GM12878 (cell line): ENCODE measurements around the gene MAB21L4. TPM values are rescaled to one million over a fixed set of nuclear protein-coding genes. Genes with fewer than 3 reads are reported as not detected.

Source experiments
- ATAC-seq: fragments of 200-7000 bp; cut with Tn5 transposase; 3 replicates; pipeline ENCODE4 v1.9.1; 2020; ENCODE audit warnings: mild to moderate bottlenecking, moderate library complexity
- BruUV-seq: library from RNA; stranded (reverse); fragments of 400-500 nt; replicated peaks from 2 replicates; lab custom pipeline; 2021; lab: Mats Ljungman, UMichigan
- CTCF ChIA-PET: fragments of 300-600 bp; sonication (Branson Sonifier 250); formaldehyde crosslinking; extraction: SDS; loops from one replicate; lab custom pipeline; 2021; ENCODE audit warnings: inconsistent platforms; lab: Yijun Ruan, JAX
- POLR2A ChIA-PET: fragments of 350-600 bp; formaldehyde crosslinking; extraction: SDS; loops from one replicate; lab custom pipeline; 2021; ENCODE audit warnings: inconsistent platforms; lab: Charles Lee
- RAD21 ChIA-PET: fragments of 300-600 bp; sonication (Branson Sonifier 250); formaldehyde crosslinking; loops from one replicate; lab custom pipeline; 2023; ENCODE audit warnings: antibody characterized with exemption; ENCODE audit not compliant: unreplicated experiment; lab: Charles Lee
- SMC1A ChIA-PET: fragments of 300-600 bp; sonication (Branson Sonifier 250); formaldehyde crosslinking; loops from one replicate; lab custom pipeline; 2023; ENCODE audit not compliant: unreplicated experiment, uncharacterized antibody; lab: Charles Lee
- DNase-seq: peaks from one replicate; pipeline ENCODE4 v3.0.0-alpha.2; 2011; ENCODE audit warnings: low read depth, low spot score
- FAIRE-seq: peaks from 3 replicates; lab custom pipeline; 2011; peaks lifted over from hg19 to GRCh38; lab: Jason Lieb, UNC
- H2AFZ ChIP-seq: 2 replicates; pipeline ENCODE4 v1.6.0; 2011; ENCODE audit warnings: low read depth, low read length, control low read depth; ENCODE audit not compliant: control insufficient read depth
- H3K27ac ChIP-seq: 2 replicates; pipeline ENCODE4 v1.5.1; 2011; ENCODE audit warnings: control low read depth; ENCODE audit not compliant: control insufficient read depth, insufficient read depth
- H3K27me3 ChIP-seq, 2 experiments: replicated peaks in 1 of 2; 2 replicates each; pipeline versions ENCODE4 v1.6.0 to v1.6.1; 2011; ENCODE audit warnings: low read length in 1 of 2; ENCODE audit not compliant: control insufficient read depth in 2 of 2, insufficient read depth in 2 of 2
- H3K36me3 ChIP-seq, 2 experiments: 2 replicates each; pipeline ENCODE4 v1.5.1; 2011; ENCODE audit warnings: low read length in 1 of 2; ENCODE audit not compliant: control insufficient read depth in 2 of 2, insufficient read depth in 2 of 2
- H3K4me1 ChIP-seq: 2 replicates; pipeline ENCODE4 v1.6.1; 2011; ENCODE audit warnings: mild to moderate bottlenecking, low read length, moderate library complexity, mixed read lengths; ENCODE audit not compliant: control insufficient read depth, insufficient read depth
- H3K4me2 ChIP-seq: 2 replicates; pipeline ENCODE4 v1.6.0; 2011; ENCODE audit warnings: control low read depth; ENCODE audit not compliant: control insufficient read depth, insufficient read depth
- H3K4me3 ChIP-seq: fragments of 200-600 bp; sonication (generic); 2 replicates; pipeline ENCODE4 v1.5.1; 2016
- H3K79me2 ChIP-seq: 2 replicates; pipeline ENCODE4 v1.6.0; 2011; ENCODE audit warnings: low read length; ENCODE audit not compliant: control insufficient read depth, insufficient read depth
- H3K9ac ChIP-seq: 2 replicates; pipeline ENCODE4 v1.8.0; 2011; ENCODE audit warnings: low read length, control low read depth, mixed read lengths; ENCODE audit not compliant: control insufficient read depth, insufficient read depth
- H3K9me3 ChIP-seq: replicated peaks from 3 replicates; pipeline ENCODE4 v1.5.1; 2011; ENCODE audit warnings: mild to moderate bottlenecking, low read length; ENCODE audit not compliant: control insufficient read depth, insufficient read depth
- H4K20me1 ChIP-seq: 2 replicates; pipeline ENCODE4 v1.6.0; 2011; ENCODE audit not compliant: control insufficient read depth, insufficient read depth
- ATF2 ChIP-seq: IDR thresholded peaks from 2 replicates; pipeline ENCODE4 v1.6.1; 2012; ENCODE audit warnings: low read length, inconsistent platforms
- DPF2 ChIP-seq: fragments of 450-650 bp; IDR thresholded peaks from 2 replicates; pipeline ENCODE4 v1.6.1; 2017; ENCODE audit warnings: mild to moderate bottlenecking
- HDGF ChIP-seq: fragments of 450-650 bp; IDR thresholded peaks from 2 replicates; pipeline ENCODE4 v1.6.1; 2016; ENCODE audit warnings: antibody characterized with exemption
- IKZF1 ChIP-seq: fragments of 450-650 bp; conservative IDR thresholded peaks from 2 replicates; pipeline ENCODE4 v1.6.1; 2017; ENCODE audit warnings: antibody characterized with exemption, mild to moderate bottlenecking
- IKZF2 ChIP-seq, 2 experiments: fragments of 450-650 bp; IDR thresholded peaks; 2 replicates each; pipeline ENCODE4 v1.6.1; 2017; ENCODE audit warnings: mild to moderate bottlenecking in 2 of 2, moderate library complexity in 2 of 2
- JUNB ChIP-seq: IDR thresholded peaks from 2 replicates; pipeline ENCODE4 v1.6.1; 2016; ENCODE audit warnings: antibody characterized with exemption, mild to moderate bottlenecking
- MEF2A ChIP-seq: IDR thresholded peaks from 2 replicates; pipeline ENCODE4 v1.6.1; 2011; ENCODE audit warnings: low read depth, mild to moderate bottlenecking, low read length, moderate library complexity; ENCODE audit not compliant: insufficient read depth
- NFXL1 ChIP-seq: fragments of 450-650 bp; IDR thresholded peaks from 2 replicates; pipeline ENCODE4 v1.6.1; 2017; ENCODE audit warnings: antibody characterized with exemption, mild to moderate bottlenecking, borderline replicate concordance
- RAD21 ChIP-seq: IDR thresholded peaks from 2 replicates; pipeline ENCODE4 v1.6.1; 2011; ENCODE audit warnings: mild to moderate bottlenecking, low read depth, low read length, moderate library complexity; ENCODE audit not compliant: insufficient read depth
- SIN3A ChIP-seq: IDR thresholded peaks from 2 replicates; pipeline ENCODE4 v1.6.1; 2012; ENCODE audit warnings: low read depth, low read length, improper control_type of control experiment
- SMARCA5 ChIP-seq: fragments of 450-650 bp; IDR thresholded peaks from 2 replicates; pipeline ENCODE4 v1.6.1; 2017; ENCODE audit warnings: mild to moderate bottlenecking
- TAF1 ChIP-seq: IDR thresholded peaks from 2 replicates; pipeline ENCODE4 v1.6.1; 2011; ENCODE audit warnings: mild to moderate bottlenecking, low read depth, low read length, borderline replicate concordance
- ZBTB40 ChIP-seq: fragments of 450-650 bp; IDR thresholded peaks from 2 replicates; pipeline ENCODE4 v1.6.1; 2016; ENCODE audit warnings: mild to moderate bottlenecking, moderate library complexity, borderline replicate concordance
- WGBS: methylation state at CpG from one replicate; pipeline ENCODE4 v1.1.6; 2016; ENCODE audit warnings: low lambda C conversion rate; ENCODE audit not compliant: insufficient replicate concordance, insufficient coverage; ENCODE audit errors: missing lambda C conversion rate; 5-methylcytosine and 5-hydroxymethylcytosine counted together
- in situ Hi-C: fragments of 300-500 bp; cut with MboI; formaldehyde crosslinking; loops from 9 replicates; pipeline ENCODE4 v1.14.3; 2018; ENCODE audit warnings: mixed read lengths
- intact Hi-C: fragments of 100-400 bp; cut with micrococcal nuclease; formaldehyde crosslinking; loops from one replicate; pipeline ENCODE4 v1.14.2; 2022; ENCODE audit not compliant: unreplicated experiment
- polyA plus RNA-seq, 11 experiments: library from polyadenylated mRNA; depleted of rRNA in 4 of 11; unstranded in 6 of 11; stranded (reverse) in 5 of 11; fragments of >200 nt; fragmentation: Nextera tagmentation in 4 of 11; fragmentation: Illumina TruSeq in 1 of 11; extraction: Ambion mirVana in 4 of 11; extraction: Trizol in 1 of 11; gene quantifications; 1 replicate in 1 of 11; 2 replicates in 10 of 11; pipeline versions ENCODE4 v1.2.1 to v1.2.3, GENCODE V29; 2011 to 2016; ENCODE audit warnings: inconsistent platforms in 2 of 11, missing spikeins in 2 of 11, low read depth in 1 of 11
- total RNA-seq, 4 experiments: library from RNA; depleted of rRNA in 3 of 4; stranded (reverse); fragments of >200 nt in 3 of 4; fragmentation: Illumina TruSeq in 1 of 4; extraction: Trizol in 1 of 4; gene quantifications; 2 replicates each; pipeline versions ENCODE4 v1.2.1 to v1.2.3, GENCODE V29; 2013 to 2021

MAB21L4 gene
- total and polyA plus RNA-seq, 10 of the 15 experiments (the other 5 are each of a cell fraction or from before 2014, with no cell fraction given), result 0.03 TPM; not detected in 9

- 0 out of 2 replicates have a peak, but pooled peaks have one; percentile 15 for TF ChIP-seq ZBTB40
Measured at GRCh38 chr2:240868286-240869108, 27.5 kb downstream of the MAB21L4 start, which contains the start of gene AGXT (continued).

GRCh38 chr2:240865391-240865790 is 30.6 kb downstream of the MAB21L4 start:
- Histone ChIP-seq H3K36me3 (no peaks in the 10 kb centered on the region), H4K20me1 (no peaks in the 10 kb centered on the region), H3K27me3 (peaks cover 2 to 4% of the 10 kb centered on the region in 2 experiments; a peak in 2 of 4 replicates), H3K27ac (no peak overlapping the region), H3K4me1 (no peaks in the 10 kb centered on the region)
- CTCF ChIA-PET, result no interaction called here
- in situ Hi-C loops, result no loop called here
- FAIRE-seq, result no peak
- no peak for TF ChIP-seq DPF2
- no peak for TF ChIP-seq RAD21
- no peak for TF ChIP-seq IKZF2 (IDR thresholded peaks at IDR 0.05)
- TF ChIP-seq SMARCA5, result no peak
- no peak for TF ChIP-seq ATF2
- no peak for TF ChIP-seq IKZF1
- TF ChIP-seq TAF1, result no peak
- no peak for TF ChIP-seq NFXL1
- TF ChIP-seq HDGF, result no peak
- no peak for TF ChIP-seq JUNB
- no peak for TF ChIP-seq MEF2A
- TF ChIP-seq SIN3A, result no peak
- TF ChIP-seq, all 136 proteins: peak for 0
- no peaks in the 10 kb centered on the region for H3K79me2 ChIP-seq
- intact Hi-C loops, result no loop called here
- no peak overlapping the region for H3K4me2 ChIP-seq
- RAD21 ChIA-PET, result no interaction called here
- no TSS peak for BruUV-seq
- whole genome bisulfite sequencing, result 15% methylated on average over 5 of the region's 5 CpGs
- DNase-seq, result no peak
- no peak overlapping the region for H3K4me3 ChIP-seq
- H3K9me3 ChIP-seq, result no peaks in the 10 kb centered on the region
- ATAC-seq, result no peak
- POLR2A ChIA-PET, result no interaction called here
- no peak overlapping the region for H2AFZ ChIP-seq
- SMC1A ChIA-PET, result no interaction called here
- no peak overlapping the region for H3K9ac ChIP-seq
